A549 (cell line): Measurements from ENCODE around the gene CD63. TPM values are rescaled to one million over a fixed set of nuclear protein-coding genes. Genes with fewer than 3 reads are reported as not detected.

Experiments
- ATAC-seq, 2 experiments: fragments of 200-7000 bp in 1 of 2; fragments of >200 bp in 1 of 2; cut with Nextera tagmentation in 1 of 2; cut with Tn5 transposase in 1 of 2; 3 replicates each; pipeline versions ENCODE4 v1.8.0 to v1.9.1; 2018 to 2020; ENCODE audit warnings: mild to moderate bottlenecking in 1 of 2, moderate library complexity in 1 of 2
- CTCF ChIA-PET: fragments of 300-600 bp; sonication (Branson Sonifier 250); formaldehyde crosslinking; extraction: SDS; loops from one replicate; lab custom pipeline; 2021; ENCODE audit warnings: antibody characterized with exemption, inconsistent platforms; lab: Yijun Ruan, JAX
- POLR2A ChIA-PET: fragments of 350-600 bp; formaldehyde crosslinking; extraction: SDS; loops from one replicate; lab custom pipeline; 2021; ENCODE audit warnings: antibody characterized with exemption, inconsistent platforms; lab: Yijun Ruan, JAX
- DNase-seq, 2 experiments: peaks; one replicate each; pipeline versions ENCODE4 v3.0.0 to v3.0.0-alpha.2; 2011 to 2016; ENCODE audit warnings: low read depth in 1 of 2, low spot score in 1 of 2
- FAIRE-seq: peaks from 2 replicates; lab custom pipeline; 2011; peaks lifted over from hg19 to GRCh38; lab: Jason Lieb, UNC
- H3K27ac ChIP-seq, 2 experiments: fragments of >200 bp; sonication (Bioruptor Twin); formaldehyde crosslinking; 3 replicates each; pipeline ENCODE4 v1.5.1; 2016 to 2017
- H3K4me1 ChIP-seq: fragments of >200 bp; sonication (Bioruptor Twin); formaldehyde crosslinking; 3 replicates; pipeline ENCODE4 v1.6.1; 2016
- H3K4me2 ChIP-seq: fragments of >200 bp; sonication (Bioruptor Twin); formaldehyde crosslinking; 3 replicates; pipeline ENCODE4 v1.6.1; 2016
- H3K4me3 ChIP-seq: fragments of >200 bp; sonication (Bioruptor Twin); formaldehyde crosslinking; 3 replicates; pipeline ENCODE4 v1.5.1; 2016
- H3K9me3 ChIP-seq: fragments of >200 bp; sonication (Bioruptor Twin); formaldehyde crosslinking; 3 replicates; pipeline ENCODE4 v1.6.1; 2016
- CEBPB ChIP-seq, 2 experiments: fragments of >200 bp in 1 of 2; sonication (Bioruptor Twin) in 1 of 2; formaldehyde crosslinking in 1 of 2; IDR thresholded peaks; 2 replicates each; pipeline ENCODE4 v1.6.1; 2012 to 2016
- CHD2 ChIP-seq: fragments of 150-350 bp; IDR thresholded peaks from 2 replicates; pipeline ENCODE4 v1.6.1; 2014; ENCODE audit warnings: low read length; ENCODE audit not compliant: partially characterized antibody
- EHMT2 ChIP-seq: fragments of 200-600 bp; sonication (generic); IDR thresholded peaks from 2 replicates; pipeline ENCODE4 v1.6.1; 2016; ENCODE audit warnings: antibody characterized with exemption, low read depth, mild to moderate bottlenecking, moderate library complexity
- ESRRA ChIP-seq: fragments of 150-350 bp; IDR thresholded peaks from 2 replicates; pipeline ENCODE4 v1.6.1; 2014; ENCODE audit warnings: mild to moderate bottlenecking, low read length, borderline replicate concordance
- FOSL2 ChIP-seq, 2 experiments: fragments of 450-650 bp in 1 of 2; fragments of >200 bp in 1 of 2; sonication (Bioruptor Twin) in 1 of 2; formaldehyde crosslinking; IDR thresholded peaks; 2 replicates each; pipeline versions ENCODE4 v1.5.0 to v1.6.1; 2016 to 2020; ENCODE audit warnings: mild to moderate bottlenecking in 1 of 2, moderate library complexity in 1 of 2
- HEYL ChIP-seq: fragments of 250-450 bp; sonication (Bioruptor Pico); IDR thresholded peaks from 2 replicates; pipeline ENCODE4 v1.8.0; 2021; ENCODE audit warnings: mild to moderate bottlenecking, moderate library complexity
- HOXB5 ChIP-seq: fragments of 250-450 bp; sonication (Bioruptor Pico); IDR thresholded peaks from 2 replicates; pipeline ENCODE4 v1.5.0; 2020; ENCODE audit warnings: mild to moderate bottlenecking, moderate library complexity
- JUN ChIP-seq, 2 experiments: fragments of >200 bp; sonication (Bioruptor Twin); formaldehyde crosslinking; IDR thresholded peaks; 2 replicates in 1 of 2; 3 replicates in 1 of 2; pipeline ENCODE4 v1.6.1; 2016 to 2017
- KDM1A ChIP-seq: fragments of 200-600 bp; sonication (generic); IDR thresholded peaks from 2 replicates; pipeline ENCODE4 v1.6.1; 2016; ENCODE audit warnings: low read depth, mild to moderate bottlenecking
- MAFK ChIP-seq: fragments of 450-650 bp; IDR thresholded peaks from 2 replicates; pipeline ENCODE4 v1.6.1; 2014; ENCODE audit not compliant: partially characterized antibody
- NFE2L2 ChIP-seq: fragments of 150-350 bp; conservative IDR thresholded peaks from 2 replicates; pipeline ENCODE4 v1.6.1; 2014; ENCODE audit warnings: low read length
- NPAS2 ChIP-seq: fragments of 250-450 bp; sonication (Bioruptor Pico); IDR thresholded peaks from 2 replicates; pipeline ENCODE4 v1.8.0; 2022; ENCODE audit warnings: mild to moderate bottlenecking, moderate library complexity, borderline replicate concordance
- PBX3 ChIP-seq: IDR thresholded peaks from 2 replicates; pipeline ENCODE4 v1.6.1; 2012
- PHF8 ChIP-seq: fragments of 200-600 bp; sonication (generic); IDR thresholded peaks from 2 replicates; pipeline ENCODE4 v1.6.1; 2016; ENCODE audit warnings: low read depth, mild to moderate bottlenecking, antibody characterized with exemption, moderate library complexity, borderline replicate concordance
- POLR2AphosphoS2 ChIP-seq: conservative IDR thresholded peaks from 2 replicates; pipeline ENCODE4 v1.6.1; 2012; ENCODE audit warnings: low read length, improper control_type of control experiment, inconsistent platforms
- RAD21 ChIP-seq, 2 experiments: fragments of >200 bp in 1 of 2; sonication (Bioruptor Twin) in 1 of 2; formaldehyde crosslinking in 1 of 2; IDR thresholded peaks in 1 of 2; conservative IDR thresholded peaks in 1 of 2; 2 replicates in 1 of 2; 3 replicates in 1 of 2; pipeline ENCODE4 v1.6.1; 2012 to 2018; ENCODE audit warnings: inconsistent platforms in 1 of 2
- RCOR1 ChIP-seq: fragments of 150-350 bp; IDR thresholded peaks from 2 replicates; pipeline ENCODE4 v1.6.1; 2014; ENCODE audit warnings: antibody characterized with exemption, low read length, low read depth
- RFX5 ChIP-seq: fragments of 450-650 bp; IDR thresholded peaks from 2 replicates; pipeline ENCODE4 v1.7.1; 2014; ENCODE audit warnings: antibody characterized with exemption, mild to moderate bottlenecking, moderate library complexity
- RNF2 ChIP-seq: fragments of 200-600 bp; sonication (generic); IDR thresholded peaks from 2 replicates; pipeline ENCODE4 v1.6.1; 2016; ENCODE audit warnings: low read depth, mild to moderate bottlenecking, antibody characterized with exemption, moderate library complexity, borderline replicate concordance
- TFCP2L1 ChIP-seq: fragments of 250-450 bp; sonication (Bioruptor Pico); IDR thresholded peaks from 2 replicates; pipeline ENCODE4 v1.5.0; 2021; ENCODE audit warnings: mild to moderate bottlenecking
- TP53 ChIP-seq: fragments of 250-450 bp; sonication (Bioruptor Pico); IDR thresholded peaks from 2 replicates; pipeline ENCODE4 v1.5.0; 2021; ENCODE audit warnings: mild to moderate bottlenecking, moderate library complexity
- ZSCAN20 ChIP-seq: fragments of 250-450 bp; sonication (Bioruptor Pico); IDR thresholded peaks from 2 replicates; pipeline ENCODE4 v1.8.0; 2022; ENCODE audit warnings: mild to moderate bottlenecking, moderate library complexity
- WGBS: methylation state at CpG from one replicate; pipeline ENCODE4 v1.1.6; 2017; ENCODE audit errors: missing lambda C conversion rate; 5-methylcytosine and 5-hydroxymethylcytosine counted together
- polyA plus RNA-seq, 4 experiments: library from polyadenylated mRNA; depleted of rRNA in 3 of 4; stranded (reverse); fragments of >200 nt; fragmentation: RNase III in 1 of 4; extraction: RNeasy Plus Mini Kit Qiagen cat#74134 plus additional on column Dnase treatment in 1 of 4; gene quantifications; 2 replicates in 3 of 4; 3 replicates in 1 of 4; pipeline ENCODE4 v1.2.3, GENCODE V29; 2011 to 2017
- TF ChIP-seq, protein P1 (sequence below): IDR thresholded peaks from 2 replicates; pipeline ENCODE4 v1.6.1; 2012; ENCODE audit warnings: low read depth, borderline replicate concordance
- TF ChIP-seq, protein P2 (sequence below): fragments of 200-600 bp; sonication (generic); IDR thresholded peaks from 2 replicates; pipeline ENCODE4 v1.6.1; 2016; ENCODE audit warnings: antibody characterized with exemption, mild to moderate bottlenecking, moderate library complexity

The CD63 gene
- polyA plus RNA-seq, 2 of the 4 experiments (the other 2 are of a cell fraction) = 530 to 724 TPM

DNA sequence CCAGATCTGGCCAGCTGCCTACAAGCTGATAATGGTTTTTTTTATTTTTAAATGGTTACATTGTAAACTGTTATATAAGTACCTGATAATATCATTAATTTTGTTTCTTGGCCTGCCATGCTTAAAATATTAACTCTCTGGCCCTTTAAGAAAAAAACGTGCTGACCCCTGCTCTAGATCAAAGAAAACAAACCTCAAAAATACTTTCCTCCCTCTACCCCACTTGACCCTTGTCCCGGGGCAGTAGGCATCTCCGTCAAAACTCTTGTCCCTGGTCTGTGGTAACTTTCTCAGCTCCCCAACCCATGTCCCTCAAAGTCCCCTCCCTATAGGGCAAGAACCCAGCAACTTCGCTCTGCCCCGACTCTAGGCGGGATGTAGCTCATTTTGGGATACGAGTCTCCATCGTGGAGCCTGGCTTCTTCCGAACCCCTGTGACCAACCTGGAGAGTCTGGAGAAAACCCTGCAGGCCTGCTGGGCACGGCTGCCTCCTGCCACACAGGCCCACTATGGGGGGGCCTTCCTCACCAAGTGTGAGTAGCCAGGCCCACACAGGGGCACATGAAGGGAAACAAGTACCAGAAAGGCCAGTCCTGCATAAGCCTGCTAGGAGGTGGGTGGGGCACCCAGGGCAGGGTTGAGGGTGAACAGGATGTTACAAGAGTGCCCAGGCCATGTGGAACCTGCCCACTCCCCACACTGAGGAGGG, 5.1 kb downstream of the CD63 start:
- H3K4me3 ChIP-seq = no peak overlapping the region
- no peak overlapping the region for H3K4me2 ChIP-seq
- peak; percentile 33 for TF ChIP-seq POLR2AphosphoS2
- no peak for TF ChIP-seq CEBPB (IDR thresholded peaks at IDR 0.05)
- H3K4me1 ChIP-seq = peaks cover 56% of the 10 kb centered on the region
- ChIA-PET CTCF (interaction anchor here (0.6 to 12.3 kb wide), 7 partner anchors 12 to 466 kb away, joined by 3 to 139 read pairs (median 6); partner anchors contain the start of genes GDF11 and SMARCC2), POLR2A (no interaction called here)
- peak overlapping the region in 1 of 2 experiments; percentile 31; a peak in 1 of 6 replicates for H3K27ac ChIP-seq
- ATAC-seq (no peak), DNase-seq (no peak), FAIRE-seq (no peak)
- 70% methylated on average over 10 of the region's 10 CpGs for WGBS
- no peaks in the 10 kb centered on the region for H3K9me3 ChIP-seq

GRCh38 chr12:55722948-55723347, 5.9 kb downstream of the CD63 start:
- over 99% methylated on average over 8 of the region's 8 CpGs for WGBS
- FAIRE-seq (no peak), DNase-seq (no peak), ATAC-seq (no peak)
- Histone ChIP-seq H3K9me3 (no peaks in the 10 kb centered on the region), H3K4me2 (no peak overlapping the region)
- CTCF ChIA-PET = interaction anchor here (1.3 to 12.3 kb wide), 5 partner anchors 15 to 93 kb away, joined by 3 to 139 read pairs (median 13); partner anchors contain the start of gene GDF11
- no peak for TF ChIP-seq RAD21 (conservative IDR thresholded peaks at IDR 0.05 in 1 of 2, IDR thresholded peaks at IDR 0.05 in 1 of 2)
- TF ChIP-seq ESRRA = no peak
- TF ChIP-seq, protein P1, sequence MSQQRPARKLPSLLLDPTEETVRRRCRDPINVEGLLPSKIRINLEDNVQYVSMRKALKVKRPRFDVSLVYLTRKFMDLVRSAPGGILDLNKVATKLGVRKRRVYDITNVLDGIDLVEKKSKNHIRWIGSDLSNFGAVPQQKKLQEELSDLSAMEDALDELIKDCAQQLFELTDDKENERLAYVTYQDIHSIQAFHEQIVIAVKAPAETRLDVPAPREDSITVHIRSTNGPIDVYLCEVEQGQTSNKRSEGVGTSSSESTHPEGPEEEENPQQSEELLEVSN = no peak
- TF ChIP-seq ZSCAN20 (CRISPR knock-in tag) = no peak
- TF ChIP-seq, protein P2, sequence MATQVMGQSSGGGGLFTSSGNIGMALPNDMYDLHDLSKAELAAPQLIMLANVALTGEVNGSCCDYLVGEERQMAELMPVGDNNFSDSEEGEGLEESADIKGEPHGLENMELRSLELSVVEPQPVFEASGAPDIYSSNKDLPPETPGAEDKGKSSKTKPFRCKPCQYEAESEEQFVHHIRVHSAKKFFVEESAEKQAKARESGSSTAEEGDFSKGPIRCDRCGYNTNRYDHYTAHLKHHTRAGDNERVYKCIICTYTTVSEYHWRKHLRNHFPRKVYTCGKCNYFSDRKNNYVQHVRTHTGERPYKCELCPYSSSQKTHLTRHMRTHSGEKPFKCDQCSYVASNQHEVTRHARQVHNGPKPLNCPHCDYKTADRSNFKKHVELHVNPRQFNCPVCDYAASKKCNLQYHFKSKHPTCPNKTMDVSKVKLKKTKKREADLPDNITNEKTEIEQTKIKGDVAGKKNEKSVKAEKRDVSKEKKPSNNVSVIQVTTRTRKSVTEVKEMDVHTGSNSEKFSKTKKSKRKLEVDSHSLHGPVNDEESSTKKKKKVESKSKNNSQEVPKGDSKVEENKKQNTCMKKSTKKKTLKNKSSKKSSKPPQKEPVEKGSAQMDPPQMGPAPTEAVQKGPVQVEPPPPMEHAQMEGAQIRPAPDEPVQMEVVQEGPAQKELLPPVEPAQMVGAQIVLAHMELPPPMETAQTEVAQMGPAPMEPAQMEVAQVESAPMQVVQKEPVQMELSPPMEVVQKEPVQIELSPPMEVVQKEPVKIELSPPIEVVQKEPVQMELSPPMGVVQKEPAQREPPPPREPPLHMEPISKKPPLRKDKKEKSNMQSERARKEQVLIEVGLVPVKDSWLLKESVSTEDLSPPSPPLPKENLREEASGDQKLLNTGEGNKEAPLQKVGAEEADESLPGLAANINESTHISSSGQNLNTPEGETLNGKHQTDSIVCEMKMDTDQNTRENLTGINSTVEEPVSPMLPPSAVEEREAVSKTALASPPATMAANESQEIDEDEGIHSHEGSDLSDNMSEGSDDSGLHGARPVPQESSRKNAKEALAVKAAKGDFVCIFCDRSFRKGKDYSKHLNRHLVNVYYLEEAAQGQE = no peak
- no peak for TF ChIP-seq FOSL2 (IDR thresholded peaks at IDR 0.05)
- TF ChIP-seq FOSL2 (CRISPR knock-in tag; IDR thresholded peaks at IDR 0.05) = no peak
- no peak for TF ChIP-seq HEYL
- no peak for TF ChIP-seq MAFK
- no peak for TF ChIP-seq NFE2L2
- TF ChIP-seq, all 56 proteins: peak for 0
- peaks cover 59% of the 10 kb centered on the region for H3K4me1 ChIP-seq
- POLR2A ChIA-PET = no interaction called here
- no peak overlapping the region for H3K4me3 ChIP-seq
- H3K27ac ChIP-seq = no peak overlapping the region

DNA sequence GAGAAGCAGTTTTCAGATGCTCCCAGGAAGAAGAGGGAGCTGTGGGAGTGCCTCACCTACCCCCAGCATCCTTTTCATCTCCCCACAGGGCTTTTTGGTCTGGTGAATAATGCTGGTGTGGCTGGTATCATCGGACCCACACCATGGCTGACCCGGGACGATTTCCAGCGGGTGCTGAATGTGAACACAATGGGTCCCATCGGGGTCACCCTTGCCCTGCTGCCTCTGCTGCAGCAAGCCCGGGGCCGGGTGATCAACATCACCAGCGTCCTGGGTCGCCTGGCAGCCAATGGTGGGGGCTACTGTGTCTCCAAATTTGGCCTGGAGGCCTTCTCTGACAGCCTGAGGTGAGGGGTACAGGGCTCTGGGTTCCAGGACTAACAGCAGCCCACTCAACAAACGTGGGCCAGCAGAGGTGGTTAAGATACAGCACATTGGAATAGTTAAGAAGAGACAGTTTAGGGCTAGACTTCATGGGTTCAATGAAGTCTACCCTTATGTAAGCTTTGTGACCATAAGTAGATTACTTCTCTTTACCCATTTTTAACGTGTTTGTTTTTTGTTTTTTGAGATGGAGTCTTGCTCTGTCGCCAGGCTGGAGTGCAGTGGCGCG, 7.1 kb downstream of the CD63 start:
- POLR2A ChIA-PET = interaction anchor here (1.5 to 1.9 kb wide), 2 partner anchors 8 to 40 kb away, joined by 7 to 11 read pairs; partner anchors contain the start of gene CD63
- FAIRE-seq (no peak), DNase-seq (no peak), ATAC-seq (peak in 1 of 2 experiments; percentile 2; a peak in 3 of 6 replicates)
- Histone ChIP-seq H3K27ac (peak overlapping the region in 1 of 2 experiments; percentile 67; a peak in 3 of 6 replicates), H3K4me3 (no peak overlapping the region), H3K4me1 (peaks cover 63% of the 10 kb centered on the region), H3K4me2 (peak overlapping the region; percentile 35; the same call in 2 of the 3 replicates), H3K9me3 (no peaks in the 10 kb centered on the region)
- TF ChIP-seq TP53 (CRISPR knock-in tag) (no peak), EHMT2 (no peak), JUN (IDR thresholded peaks at IDR 0.05) (no peak), KDM1A (no peak), PBX3 (no peak), NPAS2 (no peak), NFE2L2 (no peak), CHD2 (no peak), POLR2AphosphoS2 (no peak), RNF2 (no peak), TFCP2L1 (CRISPR knock-in tag) (no peak), RCOR1 (no peak), MAFK (no peak), RFX5 (no peak), PHF8 (no peak), HOXB5 (CRISPR knock-in tag) (no peak)
- TF ChIP-seq, protein P1 = no peak
- 90% methylated on average over 14 of the region's 14 CpGs for WGBS
- CTCF ChIA-PET = interaction anchor here (0.6 to 12.3 kb wide), 22 partner anchors 8 to 533 kb away, joined by 3 to 139 read pairs (median 6); partner anchors contain the start of genes CD63, GDF11 and ITGA7
